ENCODE results near the gene MRPL10.

MRPL10 gene

DNA sequence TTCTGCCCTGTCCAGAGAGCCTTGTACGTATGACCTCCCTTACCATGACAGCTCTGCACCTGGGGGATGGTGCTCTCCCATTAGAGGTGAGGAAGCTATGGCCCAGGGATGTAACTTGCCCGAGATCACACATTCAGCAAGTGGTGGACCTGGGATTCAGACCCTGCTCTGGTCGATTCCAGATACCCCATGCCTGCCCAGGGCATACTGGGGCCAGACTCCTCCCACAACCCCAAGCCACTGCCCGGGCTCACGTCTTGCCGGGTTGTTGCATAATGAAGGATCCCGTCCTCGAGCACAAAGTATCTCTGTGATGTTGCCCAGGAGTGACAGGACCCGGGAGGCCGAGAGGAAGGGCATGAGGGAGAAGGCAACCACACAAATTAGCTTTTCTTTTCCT is 11.9 kb downstream of the MRPL10 start:
- Histone ChIP-seq H3K4me2 (ENCODE audit: insufficient read depth, low read length) (no peak overlapping the region), H3K36me3 (ENCODE audit: insufficient read depth, low read length) (peaks cover 60% of the 10 kb centered on the region), H4K20me1 (ENCODE audit: insufficient read depth, low read length) (no peaks in the 10 kb centered on the region; the same call in 1 of the 2 replicates), H2AFZ (ENCODE audit: low read depth, low read length) (no peak overlapping the region), H3K9me3 (ENCODE audit: insufficient read depth, low read length, severe bottlenecking) (no peaks in the 10 kb centered on the region), H3K9ac (ENCODE audit: low read depth, low read length) (no peak overlapping the region), H3K4me1 (ENCODE audit: insufficient read depth, low read length) (peaks cover 24% of the 10 kb centered on the region), H3K4me3 (ENCODE audit: low read depth in 1 of 2, low read length in 2 of 2) (no peak overlapping the region), H3K79me2 (ENCODE audit: insufficient read depth, low read length) (peaks cover 19% of the 10 kb centered on the region), H3K27ac (ENCODE audit: low read length) (no peak overlapping the region), H3K27me3 (ENCODE audit: insufficient read depth, low read length, poor library complexity) (no peaks in the 10 kb centered on the region)
- TF ChIP-seq EZH2 (IDR thresholded peaks at IDR 0.05; ENCODE audit: borderline replicate concordance, low read depth, low read length, severe bottlenecking) (no peak), CTCF (IDR thresholded peaks at IDR 0.05; ENCODE audit: borderline replicate concordance, extremely low read depth, low read length, poor library complexity, severe bottlenecking) (no peak)
- ATAC-seq (ENCODE audit: insufficient read depth, low read depth) (no peak), DNase-seq (no peak)

DNA sequence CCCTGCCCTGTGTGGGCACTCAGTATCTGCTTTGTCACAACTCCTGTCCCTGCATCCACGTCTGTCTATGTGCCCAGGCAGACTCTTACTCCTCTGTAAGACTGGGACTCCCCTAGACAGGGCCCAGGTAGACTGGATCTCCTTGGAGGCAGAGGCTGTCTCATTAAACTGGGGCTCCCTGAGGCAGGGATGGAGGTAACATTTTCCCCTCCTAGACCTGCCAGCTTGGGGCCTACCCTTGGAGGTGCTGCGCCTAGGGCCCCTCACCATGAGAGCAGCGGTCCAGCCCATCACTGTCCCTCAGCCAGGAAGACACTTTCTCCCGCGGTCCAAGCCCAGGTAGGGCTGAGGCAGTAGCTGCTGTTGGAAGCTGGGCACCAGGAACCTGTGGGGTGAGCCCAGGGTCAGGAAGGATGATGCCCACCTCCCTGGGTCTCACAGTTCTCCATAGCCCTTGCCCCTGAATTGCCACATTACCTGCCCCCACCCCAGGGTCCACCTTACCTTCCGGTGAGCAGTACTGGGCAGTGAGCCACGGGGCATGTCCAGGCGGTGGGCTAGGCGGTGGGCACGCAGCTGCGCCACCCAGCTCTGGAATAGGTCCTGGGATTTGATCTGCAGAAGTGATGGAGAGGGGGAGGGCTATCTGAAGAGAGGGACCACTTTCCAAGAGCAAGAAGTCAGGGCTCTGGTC is 13.2 kb downstream of the MRPL10 start:
- ATAC-seq (ENCODE audit: insufficient read depth, low read depth) = no peak
- H3K4me2 ChIP-seq (ENCODE audit: insufficient read depth, low read length) = no peak overlapping the region
- H3K4me1 ChIP-seq (ENCODE audit: insufficient read depth, low read length) = peaks cover 24% of the 10 kb centered on the region
- no peaks in the 10 kb centered on the region; the same call in 1 of the 2 replicates for H4K20me1 ChIP-seq (ENCODE audit: insufficient read depth, low read length)
- TF ChIP-seq EZH2 (IDR thresholded peaks at IDR 0.05; ENCODE audit: borderline replicate concordance, low read depth, low read length, severe bottlenecking) (no peak), CTCF (IDR thresholded peaks at IDR 0.05; ENCODE audit: borderline replicate concordance, extremely low read depth, low read length, poor library complexity, severe bottlenecking) (no peak)
- H3K4me3 ChIP-seq (ENCODE audit: low read depth in 1 of 2, low read length in 2 of 2) = no peak overlapping the region
- H3K9ac ChIP-seq (ENCODE audit: low read depth, low read length) = no peak overlapping the region
- DNase-seq = no peak
- peaks cover 58% of the 10 kb centered on the region for H3K36me3 ChIP-seq (ENCODE audit: insufficient read depth, low read length)
- H3K27me3 ChIP-seq (ENCODE audit: insufficient read depth, low read length, poor library complexity) = no peaks in the 10 kb centered on the region
- no peaks in the 10 kb centered on the region for H3K9me3 ChIP-seq (ENCODE audit: insufficient read depth, low read length, severe bottlenecking)
- peaks cover 19% of the 10 kb centered on the region for H3K79me2 ChIP-seq (ENCODE audit: insufficient read depth, low read length)
- H3K27ac ChIP-seq (ENCODE audit: low read length) = no peak overlapping the region
- no peak overlapping the region for H2AFZ ChIP-seq (ENCODE audit: low read depth, low read length)

DNA sequence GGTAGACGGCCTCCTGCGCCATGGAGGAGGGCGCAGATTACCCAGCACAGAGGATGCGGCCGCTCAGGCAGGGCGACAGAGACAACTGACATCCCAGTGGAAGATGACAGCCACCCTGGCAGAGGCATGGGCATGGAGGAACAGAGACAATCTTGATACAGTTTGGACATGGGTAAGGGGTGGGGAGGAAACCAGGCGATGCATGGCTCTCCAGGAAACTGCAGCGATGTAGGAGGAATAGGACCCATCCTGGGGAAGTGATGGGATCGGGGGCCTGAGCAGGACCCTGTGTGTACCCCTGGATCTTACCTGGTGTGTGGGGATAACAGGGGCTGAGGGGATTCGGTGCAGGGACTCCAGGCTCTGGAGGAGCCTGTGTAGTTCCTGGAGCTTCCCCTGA is 14.4 kb downstream of the MRPL10 start:
- DNase-seq = no peak
- no peaks in the 10 kb centered on the region for H3K9me3 ChIP-seq (ENCODE audit: insufficient read depth, low read length, severe bottlenecking)
- no peak overlapping the region for H3K27ac ChIP-seq (ENCODE audit: low read length)
- H3K36me3 ChIP-seq (ENCODE audit: insufficient read depth, low read length) = peaks cover 63% of the 10 kb centered on the region
- H3K9ac ChIP-seq (ENCODE audit: low read depth, low read length) = no peak overlapping the region
- H3K4me3 ChIP-seq (ENCODE audit: low read depth in 1 of 2, low read length in 2 of 2) = no peak overlapping the region
- peaks cover 19% of the 10 kb centered on the region for H3K79me2 ChIP-seq (ENCODE audit: insufficient read depth, low read length)
- no peaks in the 10 kb centered on the region; the same call in 1 of the 2 replicates for H4K20me1 ChIP-seq (ENCODE audit: insufficient read depth, low read length)
- no peak overlapping the region for H2AFZ ChIP-seq (ENCODE audit: low read depth, low read length)
- H3K4me2 ChIP-seq (ENCODE audit: insufficient read depth, low read length) = no peak overlapping the region
- no peak for TF ChIP-seq EZH2 (IDR thresholded peaks at IDR 0.05; ENCODE audit: borderline replicate concordance, low read depth, low read length, severe bottlenecking)
- no peak for TF ChIP-seq CTCF (IDR thresholded peaks at IDR 0.05; ENCODE audit: borderline replicate concordance, extremely low read depth, low read length, poor library complexity, severe bottlenecking)
- H3K4me1 ChIP-seq (ENCODE audit: insufficient read depth, low read length) = peaks cover 19% of the 10 kb centered on the region
- H3K27me3 ChIP-seq (ENCODE audit: insufficient read depth, low read length, poor library complexity) = no peaks in the 10 kb centered on the region
- no peak for ATAC-seq (ENCODE audit: insufficient read depth, low read depth)

Measured in DND-41 (cell line).